Measurements from ENCODE around the gene CYFIP2.
"Not testable (repeated sequence)": the region's sequence is repeated elsewhere in the genome, so short reads cannot be mapped to it uniquely, and the experiment has no call there.

The CYFIP2 gene

GRCh38 chr5:157265714-157266285 is at the start of gene CYFIP2:
CYFIP2 (plus strand) TSS chr5:157266123; CDS start chr5:157285362, 19,239 bp downstream.
- DNase-seq: no peak

DNA sequence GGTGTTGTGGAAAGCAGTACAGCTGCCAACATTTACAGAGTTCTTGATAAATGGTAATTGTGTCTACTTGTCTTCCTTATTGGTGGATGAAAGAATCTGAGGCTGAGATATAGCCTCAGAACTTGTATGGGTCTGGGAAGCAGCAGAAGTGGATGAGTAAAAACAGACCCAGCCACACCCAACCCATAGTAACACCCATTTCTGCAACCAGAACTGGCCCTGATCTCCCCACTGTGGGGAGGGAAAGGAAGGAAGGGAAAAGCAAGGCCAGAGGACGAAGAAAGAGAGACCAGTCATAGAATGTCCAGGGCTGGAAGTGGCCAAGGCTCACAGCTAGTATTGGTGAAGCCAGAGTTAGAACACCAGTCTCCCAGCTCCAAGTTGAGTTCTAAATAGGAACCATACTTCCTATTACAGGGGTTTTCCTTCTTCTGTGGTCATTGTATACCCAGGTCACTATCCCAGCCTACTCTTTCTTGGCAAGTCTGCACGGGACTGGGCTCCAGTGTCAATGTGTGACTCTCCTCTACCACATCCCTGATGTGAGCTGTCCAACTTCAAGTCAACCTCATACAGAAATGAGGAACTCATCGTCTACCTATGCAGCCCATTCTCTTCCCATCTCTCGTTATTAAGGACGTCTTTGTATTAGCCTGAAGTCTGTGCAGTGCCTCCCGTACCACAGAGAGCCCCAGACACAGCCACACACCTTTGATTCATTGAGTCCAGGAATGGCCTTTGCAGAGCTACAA is 49.4 kb upstream of the CYFIP2 start:
- no peak for DNase-seq

DNA sequence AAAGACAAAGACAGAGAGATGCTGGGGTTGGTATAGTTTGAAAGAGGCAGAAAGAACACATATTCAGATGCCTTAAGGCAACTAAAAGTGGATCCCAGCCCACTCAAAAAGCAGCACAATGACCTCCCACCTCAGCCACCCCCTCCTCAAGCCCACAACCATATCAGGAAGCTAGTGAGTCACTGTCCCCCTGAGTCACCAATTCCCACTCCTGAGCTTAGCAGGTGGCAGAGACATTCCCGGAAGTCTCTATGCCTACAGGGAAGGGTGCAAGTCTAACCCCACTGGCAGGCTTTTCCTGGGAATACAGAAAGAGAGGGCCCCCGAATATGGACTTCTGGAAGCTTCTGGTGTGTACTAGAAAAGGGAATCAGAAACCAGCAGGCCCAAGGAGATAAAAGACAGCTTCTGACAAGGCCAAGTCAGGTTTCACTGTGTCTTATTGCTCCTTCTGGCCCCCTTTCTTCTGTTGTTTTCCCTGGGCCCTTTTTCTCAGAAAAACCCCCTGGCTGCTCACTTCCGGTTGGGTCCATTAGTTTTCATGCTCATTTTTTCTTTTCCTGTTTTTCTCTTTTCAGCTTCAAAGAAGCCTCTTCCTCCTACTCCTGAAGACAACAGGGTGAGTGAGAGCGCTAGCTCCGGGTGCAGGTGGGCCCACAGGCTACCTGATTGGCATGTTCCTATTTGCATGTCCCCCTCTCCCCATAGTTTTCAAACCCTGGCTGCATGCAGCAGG is 48.5 kb upstream of the CYFIP2 start:
- DNase-seq: no peak

GRCh38 chr5:157219491-157220271 is 46.2 kb upstream of the CYFIP2 start:
- no peak for DNase-seq

- DNase-seq: no peak
Measured at GRCh38 chr5:157221959-157222358, 44.0 kb upstream of the CYFIP2 start.

DNA sequence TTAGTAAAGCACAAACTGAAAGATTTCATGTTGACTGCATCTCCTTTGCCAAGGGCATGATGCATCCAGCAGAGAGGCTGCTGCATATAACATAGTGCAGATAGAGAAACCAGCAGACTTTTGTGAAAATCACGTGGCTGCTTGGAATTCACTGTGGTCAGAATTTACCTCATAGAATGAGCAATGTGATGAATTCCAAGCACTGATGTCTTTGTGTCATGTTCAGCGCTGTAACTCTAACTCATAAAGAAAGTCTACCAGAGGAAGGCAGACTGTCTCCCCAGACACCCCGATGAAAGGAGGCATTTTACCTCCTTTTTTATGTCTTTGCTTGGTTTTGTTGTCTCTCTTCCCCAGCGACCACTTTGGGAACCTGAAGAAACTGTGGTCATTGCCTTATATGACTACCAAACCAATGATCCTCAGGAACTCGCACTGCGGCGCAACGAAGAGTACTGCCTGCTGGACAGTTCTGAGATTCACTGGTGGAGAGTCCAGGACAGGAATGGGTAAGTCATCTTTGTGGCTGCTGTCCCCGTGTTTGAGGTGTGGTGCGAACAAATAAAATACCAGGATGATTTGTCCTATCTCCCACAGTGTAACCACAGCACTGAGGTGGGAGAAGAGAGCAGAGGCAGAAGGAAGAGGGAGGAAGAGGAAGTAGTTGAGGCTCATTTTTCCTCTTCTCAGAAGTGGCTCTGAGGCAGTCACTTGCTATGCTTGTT is 43.3 kb upstream of the CYFIP2 start:
- DNase-seq: no peak

- no peak for DNase-seq
Measured at GRCh38 chr5:157225469-157226422, 40.2 kb upstream of the CYFIP2 start.

- no peak for DNase-seq
Measured at GRCh38 chr5:157230610-157231009, 35.3 kb upstream of the CYFIP2 start.

DNA sequence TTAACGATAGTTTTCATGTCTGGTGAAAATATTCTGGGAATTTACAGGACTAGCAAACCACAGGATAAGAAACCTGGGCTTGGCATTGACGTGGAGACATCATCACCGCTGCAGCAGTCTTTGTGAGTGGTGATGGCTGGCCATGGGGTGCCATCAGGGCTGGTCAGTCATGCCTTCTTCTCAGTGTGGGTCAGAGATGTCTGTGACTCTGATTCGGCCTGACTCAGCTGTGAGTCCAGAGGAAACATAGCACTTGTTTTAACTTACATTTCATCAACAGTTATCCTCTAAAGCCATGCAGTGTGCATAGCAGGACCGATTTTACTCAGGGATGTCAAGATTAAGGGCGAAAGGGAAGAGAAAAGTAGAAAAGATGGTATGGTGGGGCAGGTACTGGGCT is 33.2 kb upstream of the CYFIP2 start:
- DNase-seq: no peak

GRCh38 chr5:157233515-157233914 is 32.4 kb upstream of the CYFIP2 start:
- no peak for DNase-seq

DNA sequence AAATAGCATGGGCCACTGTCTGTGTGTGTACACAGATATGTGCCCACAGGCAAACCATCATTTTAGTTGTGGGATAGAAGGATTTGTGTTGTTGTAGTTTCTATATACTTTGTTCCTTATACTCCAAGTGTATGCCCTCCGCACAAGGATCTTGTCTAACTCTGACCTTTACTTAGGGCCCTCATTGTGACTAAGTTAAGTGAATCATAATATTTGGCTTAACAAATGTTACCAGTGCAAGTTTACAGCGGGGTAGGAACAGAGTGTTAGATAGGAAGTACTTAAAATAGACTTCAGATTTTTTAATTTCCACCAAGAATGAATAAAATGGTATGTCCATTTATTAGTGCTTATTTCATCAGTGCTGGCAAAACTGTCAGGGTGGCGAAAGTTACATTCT is 29.5 kb upstream of the CYFIP2 start:
- no peak for DNase-seq

DNA sequence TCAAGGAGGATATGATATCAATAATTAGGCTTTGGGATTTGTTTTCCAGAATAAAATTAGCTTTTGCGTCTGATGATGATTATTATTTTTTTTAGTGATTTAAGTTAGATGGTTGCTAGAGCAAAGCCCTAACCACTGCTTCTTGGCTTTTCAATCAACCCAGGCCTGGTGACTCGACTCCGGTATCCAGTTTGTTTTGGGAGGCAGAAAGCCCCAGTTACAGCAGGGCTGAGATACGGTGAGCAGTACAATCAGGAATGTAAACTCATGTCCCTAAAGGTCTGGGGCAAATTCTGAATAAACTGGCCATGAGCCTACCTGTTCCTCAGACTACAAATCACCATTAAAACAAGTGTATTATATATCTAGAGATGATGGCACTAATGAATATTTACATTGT is 24.4 kb upstream of the CYFIP2 start:
- DNase-seq: no peak

- DNase-seq: not testable (repeated sequence)
Measured at GRCh38 chr5:157244704-157245103, 21.2 kb upstream of the CYFIP2 start.

- DNase-seq: no peak
Measured at GRCh38 chr5:157245476-157245875, 20.4 kb upstream of the CYFIP2 start.

GRCh38 chr5:157245886-157246285 is 20.0 kb upstream of the CYFIP2 start:
- DNase-seq: no peak

GRCh38 chr5:157247267-157247666 is 18.7 kb upstream of the CYFIP2 start:
- DNase-seq: no peak

DNA sequence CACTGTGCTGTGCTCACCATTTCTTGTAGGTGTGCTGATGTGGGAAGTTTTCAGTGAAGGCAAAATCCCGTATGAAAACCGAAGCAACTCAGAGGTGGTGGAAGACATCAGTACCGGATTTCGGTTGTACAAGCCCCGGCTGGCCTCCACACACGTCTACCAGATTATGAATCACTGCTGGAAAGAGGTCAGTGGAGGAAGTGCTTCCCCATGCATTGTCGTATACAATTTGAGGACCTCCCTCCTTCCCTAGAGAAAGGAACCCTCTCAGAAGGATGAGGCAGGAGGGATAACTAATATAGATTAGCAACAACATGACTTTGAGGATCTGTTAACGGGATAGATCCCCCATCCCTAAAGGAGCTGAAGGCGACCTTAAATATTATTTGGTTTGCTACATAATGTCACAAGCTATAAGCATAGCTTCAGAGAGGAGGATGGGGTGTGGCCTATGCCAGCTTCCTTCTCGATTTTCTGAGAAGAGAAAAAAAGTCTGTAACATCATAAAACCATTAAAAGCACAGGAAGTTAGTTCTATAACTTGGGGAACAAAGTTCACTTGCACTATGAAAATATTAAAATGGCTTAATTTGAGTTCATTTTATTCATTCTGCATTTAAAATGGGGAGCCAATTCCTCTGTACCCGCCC is 17.0 kb upstream of the CYFIP2 start:
- DNase-seq: no peak

- no peak for DNase-seq
Measured at GRCh38 chr5:157252711-157253465, 13.0 kb upstream of the CYFIP2 start.

GRCh38 chr5:157253547-157253946 is 12.4 kb upstream of the CYFIP2 start:
- no peak for DNase-seq

- no peak for DNase-seq
Measured at GRCh38 chr5:157258450-157258849, 7.5 kb upstream of the CYFIP2 start.
